ELR (cell line): ENCODE data around the gene ATP2B2.
A peak's percentile ranks its signal among the peaks of the same experiment; 100 is the strongest.

Source experiments
- DNase-seq: peaks from one replicate; pipeline ENCODE4 v3.0.0-alpha.2; 2015; ENCODE audit warnings: low read depth

The ATP2B2 gene

DNA sequence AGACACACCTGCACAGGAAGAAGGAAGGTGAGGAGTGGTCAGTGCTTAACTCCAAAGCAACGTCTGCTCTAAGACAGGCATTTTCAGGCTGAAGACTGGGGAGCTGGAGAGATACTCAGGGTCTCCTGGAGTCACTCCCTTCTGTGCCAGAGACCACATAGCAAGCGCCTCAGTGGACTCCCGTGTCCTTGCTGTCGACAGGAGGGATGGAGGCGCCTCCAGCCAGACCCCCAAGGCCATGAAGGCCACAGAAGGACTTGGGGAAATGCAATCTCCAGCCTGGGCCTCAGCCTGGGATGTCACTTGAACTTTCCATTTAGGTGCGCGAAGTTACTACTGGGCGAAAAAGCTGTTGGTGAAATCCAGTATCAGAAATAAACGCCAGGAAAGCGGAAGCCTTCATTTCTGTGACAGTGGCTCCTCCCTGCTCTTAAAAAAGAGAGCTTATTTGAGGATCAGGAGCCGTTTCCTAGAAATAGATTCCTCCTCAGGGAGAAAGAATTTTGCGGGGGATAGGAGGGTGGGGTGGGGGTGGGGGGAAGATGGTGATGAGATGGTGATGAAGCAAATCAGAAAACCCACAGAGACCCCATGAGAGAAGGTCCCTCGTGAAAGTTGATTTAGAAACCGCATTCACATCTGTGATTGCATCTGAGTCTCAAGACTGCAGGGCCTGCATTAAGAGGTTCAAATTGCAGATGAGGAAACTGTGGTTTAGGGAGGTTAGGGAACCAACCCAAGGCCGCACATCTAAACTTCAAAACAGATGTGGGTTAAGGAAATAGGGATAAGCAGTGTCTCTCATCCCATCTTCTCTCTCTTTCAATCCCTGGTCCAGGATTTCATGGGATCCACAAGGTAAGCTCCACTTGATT is 78.8 kb downstream of the ATP2B2 start:
- no peak for DNase-seq

GRCh38 chr3:10423171-10423882 is 82.1 kb downstream of the ATP2B2 start:
- DNase-seq: no peak

DNA sequence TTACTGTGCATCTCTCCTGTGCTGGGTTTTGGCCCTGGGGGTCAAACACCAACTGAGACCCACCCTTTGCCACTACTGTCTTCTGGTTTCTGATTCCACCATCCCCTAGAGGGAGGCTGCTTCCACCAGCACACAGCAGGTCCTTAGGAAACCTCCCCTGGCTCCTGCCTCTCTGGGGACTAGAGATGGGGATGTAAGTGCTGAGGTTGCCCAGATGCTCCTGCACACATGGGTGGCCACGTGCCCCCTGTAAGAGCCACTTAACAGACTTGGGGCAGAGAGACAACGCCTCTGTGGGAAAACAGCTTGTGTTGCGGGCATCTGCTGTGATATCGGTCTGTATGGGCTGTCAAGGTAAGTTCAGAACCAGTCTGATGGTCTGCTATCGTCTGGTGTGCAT is 83.4 kb downstream of the ATP2B2 start:
- DNase-seq: no peak

DNA sequence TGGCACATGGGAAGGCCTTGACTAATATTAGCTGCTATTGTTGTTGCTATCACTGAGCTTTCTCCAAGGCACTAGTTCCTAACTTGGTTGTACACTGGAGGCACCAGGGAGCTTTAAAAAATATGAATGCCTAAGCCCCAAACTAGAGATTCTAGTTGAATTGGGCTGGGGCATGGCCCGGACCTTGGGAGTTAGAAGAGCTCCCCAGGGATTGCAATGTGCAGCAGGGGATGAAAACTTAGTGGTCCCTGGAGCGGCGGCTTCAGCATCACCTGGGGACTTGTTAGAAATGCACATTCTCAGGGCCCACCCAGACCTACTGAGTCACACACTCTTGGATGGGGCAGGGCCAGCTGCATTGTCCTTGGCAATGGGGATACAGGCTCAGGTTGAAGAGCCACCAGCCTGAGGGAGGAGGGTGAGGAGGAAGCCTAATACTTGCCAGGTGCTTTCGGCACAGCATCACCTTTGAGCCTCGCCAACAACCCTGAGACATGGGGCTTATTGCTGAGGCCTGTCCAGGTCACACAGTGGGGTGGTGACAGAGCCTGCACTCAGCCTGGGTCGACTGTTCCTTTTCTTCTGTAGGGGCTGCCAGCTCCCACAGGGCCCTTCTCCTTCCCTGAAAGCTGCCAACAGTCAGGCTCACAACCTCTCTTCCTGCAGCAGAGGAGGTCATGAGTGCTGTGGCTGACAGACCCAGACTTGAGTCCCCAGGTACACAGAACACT is 84.5 kb downstream of the ATP2B2 start:
- no peak for DNase-seq

DNA sequence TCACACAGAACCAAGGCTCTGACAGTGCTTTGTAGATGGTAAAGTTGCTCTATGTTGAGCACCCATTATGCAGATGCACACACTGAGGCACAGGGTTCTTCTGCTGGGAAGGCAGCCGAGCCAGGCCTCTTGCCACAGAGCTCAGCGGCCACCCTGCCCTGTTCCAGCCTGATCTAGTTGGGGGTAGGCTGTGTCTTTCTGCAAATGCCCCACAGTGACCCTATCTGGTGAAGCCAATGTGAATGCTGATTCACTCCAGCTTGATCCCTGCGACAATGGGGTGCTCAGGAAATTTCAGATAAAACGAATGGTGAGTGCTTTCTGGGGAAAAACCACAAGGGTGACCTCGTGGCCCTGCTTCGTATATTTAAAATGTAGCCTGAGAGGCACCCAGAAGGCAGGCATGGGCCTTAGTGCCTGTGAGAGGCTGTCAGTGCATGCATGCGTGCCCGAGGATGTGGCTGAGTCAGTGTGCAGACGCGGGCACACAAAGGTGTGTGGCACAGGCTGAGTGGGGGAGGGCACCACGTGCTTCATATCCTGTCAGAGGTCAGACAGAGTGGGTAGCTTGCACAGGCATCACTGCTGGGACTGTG is 85.7 kb downstream of the ATP2B2 start:
- DNase-seq: peak; percentile 3

GRCh38 chr3:10417847-10418246 is 87.5 kb downstream of the ATP2B2 start:
- peak; percentile 47 for DNase-seq

DNA sequence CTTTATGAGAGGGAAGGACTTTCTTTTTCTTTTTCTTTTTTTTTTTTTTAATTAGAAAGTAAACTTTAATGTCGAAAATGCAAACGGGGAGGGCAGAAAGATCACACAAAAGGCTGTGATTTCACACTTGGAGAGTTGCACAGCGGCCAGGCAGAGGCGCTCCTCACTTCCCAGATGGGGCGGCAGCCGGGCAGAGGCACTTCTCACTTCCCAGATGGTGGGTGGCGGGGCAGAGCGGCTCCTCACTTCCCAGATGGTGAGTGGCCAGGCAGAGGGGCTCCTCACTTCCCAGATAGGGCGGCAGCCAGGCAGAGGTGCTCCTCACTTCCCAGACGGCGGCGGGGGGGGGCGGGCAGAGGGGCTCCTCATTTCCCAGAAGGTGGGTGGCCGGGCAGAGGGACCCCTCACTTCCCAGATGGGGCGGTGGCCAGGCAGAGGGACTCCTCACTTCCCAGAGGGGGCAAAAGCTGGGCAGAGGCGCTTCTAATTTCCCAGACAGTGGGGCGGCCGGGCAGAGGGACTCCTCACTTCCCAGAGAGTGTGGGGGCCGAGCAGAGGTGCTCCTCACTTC is 88.6 kb downstream of the ATP2B2 start:
- DNase-seq: no peak

- DNase-seq: no peak
Measured at GRCh38 chr3:10413041-10413440, 92.3 kb downstream of the ATP2B2 start.

- DNase-seq: no peak
Measured at GRCh38 chr3:10411598-10412332, 93.6 kb downstream of the ATP2B2 start.

DNA sequence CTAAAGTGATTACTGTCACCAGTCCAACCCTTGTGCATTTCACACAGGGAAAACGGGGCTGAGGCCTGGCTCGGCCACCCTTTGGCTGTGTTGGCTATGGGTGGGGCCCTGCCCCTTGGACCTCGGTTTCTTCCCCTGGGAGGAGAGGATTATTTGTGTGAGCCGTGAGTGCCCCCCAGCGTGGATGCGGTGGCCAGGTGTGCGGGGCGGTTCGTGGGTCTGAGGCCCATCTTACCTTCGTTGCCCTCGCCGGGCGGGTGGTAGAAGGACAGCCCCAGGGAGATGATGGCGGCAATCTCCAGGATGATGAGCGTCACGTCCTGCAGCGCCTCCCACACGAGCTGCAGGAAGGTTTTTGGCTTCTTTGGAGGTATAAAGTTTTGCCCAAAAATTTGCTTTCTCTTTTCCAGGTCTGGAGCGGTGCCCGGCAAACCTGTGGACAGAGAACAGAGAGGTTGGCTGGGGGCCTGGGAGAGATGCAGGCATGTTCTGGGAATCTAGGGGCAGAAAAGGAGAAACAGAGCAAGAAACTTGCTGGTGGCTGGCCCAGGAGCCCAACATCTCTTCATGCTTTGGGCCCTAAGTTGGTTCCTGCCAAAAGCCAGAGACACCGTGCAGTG is 94.9 kb downstream of the ATP2B2 start:
- no peak for DNase-seq

DNA sequence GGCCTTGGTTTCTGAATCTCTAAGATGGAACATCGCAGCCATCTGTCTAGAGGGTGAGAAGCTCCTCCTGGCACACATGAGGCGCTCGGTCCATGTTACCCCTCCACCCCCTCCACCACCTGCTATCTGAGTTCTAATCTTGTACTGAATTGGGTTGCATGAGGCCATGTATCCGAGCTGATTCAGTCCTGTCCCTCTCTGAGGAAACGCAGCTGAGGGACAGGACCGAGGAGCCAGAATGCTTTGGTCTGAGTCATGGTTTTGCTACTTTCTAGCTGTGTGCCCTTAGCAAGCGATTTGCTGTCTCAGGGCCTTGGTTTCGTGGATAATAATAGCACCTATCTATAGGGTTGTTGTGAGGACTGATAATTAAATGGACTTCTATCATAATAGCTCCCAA is 96.7 kb downstream of the ATP2B2 start:
- DNase-seq: peak; percentile 50

DNA sequence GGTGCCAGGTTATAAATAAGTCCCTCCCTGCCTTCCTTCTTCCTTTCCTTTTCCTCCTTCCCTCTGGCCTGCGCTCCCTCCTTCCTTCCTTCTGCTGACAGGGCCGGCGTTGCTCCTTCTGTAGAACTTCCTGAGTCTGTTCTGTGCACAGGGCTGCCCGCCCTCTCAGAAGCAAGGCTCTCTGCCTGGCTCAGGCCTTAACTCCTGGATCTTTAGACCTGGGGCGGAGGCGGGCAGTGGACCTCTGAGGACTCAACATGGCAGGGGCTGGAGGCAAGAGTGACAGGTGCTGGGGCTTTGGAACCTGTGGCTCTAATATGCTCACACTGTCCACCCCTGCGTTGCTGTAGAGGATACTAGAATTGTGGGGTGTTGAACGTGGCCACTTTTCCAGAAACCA is 98.0 kb downstream of the ATP2B2 start:
- no peak for DNase-seq

DNA sequence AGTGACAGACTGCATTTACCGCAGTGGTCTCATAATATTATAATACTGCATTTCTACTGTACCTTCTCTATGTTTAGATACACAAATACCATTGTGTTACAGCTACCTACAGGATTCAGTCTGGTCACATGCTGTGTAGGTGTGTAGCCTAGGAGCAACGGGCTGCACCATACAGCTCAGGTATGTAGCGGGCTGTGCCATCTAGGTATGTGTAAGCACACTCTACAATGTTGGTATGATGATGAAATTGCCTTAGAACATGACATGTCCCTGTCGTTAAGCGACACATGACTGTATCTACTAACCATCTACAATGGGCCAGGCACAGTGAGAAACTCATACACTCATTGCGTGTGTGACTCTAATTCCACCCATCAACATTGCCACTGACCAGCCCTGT is 99.0 kb downstream of the ATP2B2 start:
- DNase-seq: no peak

- DNase-seq: no peak
Measured at GRCh38 chr3:10405816-10406215, 99.6 kb downstream of the ATP2B2 start.

GRCh38 chr3:10404876-10405275 is 100.5 kb downstream of the ATP2B2 start:
- no peak for DNase-seq

- DNase-seq: no peak
Measured at GRCh38 chr3:10404377-10404776, 101.0 kb downstream of the ATP2B2 start.

GRCh38 chr3:10401990-10402761 is 103.2 kb downstream of the ATP2B2 start:
- DNase-seq: no peak

- no peak for DNase-seq
Measured at GRCh38 chr3:10400749-10401495, 104.5 kb downstream of the ATP2B2 start.

GRCh38 chr3:10400050-10400748 is 105.2 kb downstream of the ATP2B2 start:
- no peak for DNase-seq
